Upper lobe of left lung (tissue), 6 donors: ENCODE data around the gene RIN3. TPM values are rescaled to one million over a fixed set of nuclear protein-coding genes. Genes with fewer than 3 reads are reported as not detected.
A peak's percentile ranks its signal among the peaks of the same experiment; 100 is the strongest.

Experiments
- ATAC-seq, 2 donors: fragments of 200-7000 bp; cut with Tn5 transposase; one replicate each; pipeline ENCODE4 v1.9.1; 2022; ENCODE audit warnings: mild to moderate bottlenecking in 2 of 2, moderate library complexity in 2 of 2; ENCODE audit not compliant: low FRiP score in 2 of 2
- DNase-seq, 2 donors: peaks; one replicate each; pipeline ENCODE4 v3.0.0-alpha.2; 2019 to 2020
- H3K27ac ChIP-seq, 4 donors: fragments of 200-600 bp; sonication (generic); one replicate each; pipeline ENCODE4 v1.5.1; 2016 to 2019
- H3K27me3 ChIP-seq, 4 donors: fragments of 200-600 bp; sonication (generic); one replicate each; pipeline ENCODE4 v1.5.1; 2017 to 2019
- H3K36me3 ChIP-seq, 4 donors: fragments of 200-600 bp; sonication (generic); one replicate each; pipeline ENCODE4 v1.5.1; 2016 to 2019
- H3K4me1 ChIP-seq, 4 donors: fragments of 200-600 bp; sonication (generic); one replicate each; pipeline ENCODE4 v1.5.1; 2018 to 2019
- H3K4me3 ChIP-seq, 4 donors: fragments of 200-600 bp; sonication (generic); one replicate each; pipeline ENCODE4 v1.5.1; 2017 to 2019; ENCODE audit warnings: mild to moderate bottlenecking in 2 of 4, moderate library complexity in 1 of 4
- H3K9me3 ChIP-seq, 4 donors: fragments of 200-600 bp; sonication (generic); one replicate each; pipeline ENCODE4 v1.5.1; 2018 to 2019
- CTCF ChIP-seq, 6 experiments: fragments of 450-650 bp in 4 of 6; fragments of 200-600 bp in 2 of 6; sonication (generic) in 2 of 6; IDR thresholded peaks; one replicate each; pipeline ENCODE4 v1.5.1; 2016 to 2019; ENCODE audit warnings: antibody characterized with exemption in 6 of 6
- EP300 ChIP-seq, 4 donors: sonication (generic); formaldehyde crosslinking; IDR thresholded peaks; one replicate each; pipeline ENCODE4 v1.5.1; 2017; ENCODE audit warnings: antibody characterized with exemption in 4 of 4, control low read depth in 2 of 4
- POLR2A ChIP-seq, 4 donors: fragments of 450-650 bp; IDR thresholded peaks; one replicate each; pipeline ENCODE4 v1.5.1; 2016 to 2017; ENCODE audit warnings: antibody characterized with exemption in 4 of 4, mild to moderate bottlenecking in 2 of 4
- POLR2AphosphoS5 ChIP-seq, 2 donors: sonication (generic); formaldehyde crosslinking; IDR thresholded peaks; one replicate each; pipeline ENCODE4 v1.5.1; 2017; ENCODE audit warnings: antibody characterized with exemption in 2 of 2
- WGBS, 2 donors: methylation state at CpG; one replicate each; pipeline ENCODE4 v1.1.5; 2017 to 2018; 5-methylcytosine and 5-hydroxymethylcytosine counted together
- total RNA-seq, 6 donors: library from RNA; depleted of rRNA in 4 of 6; stranded (reverse); fragments of >200 nt in 4 of 6; gene quantifications; one replicate each; pipeline versions ENCODE4 v1.1.0 to v1.2.1, GENCODE V29; 2016 to 2021
- donor health status: DM: no; HTN: no; CAD: no; lungs with moderate emphysema.
- donor health status: DM: no; HTN: yes; CAD: no; lungs with severe emphysema.

Gene RIN3
- total RNA-seq, 6 donors from 2014 or later = 19.0 to 88.0 (median 59.7) TPM

- WGBS, 2 donors = 84 to 87% methylated on average over 6 to 10 of the region's 10 CpGs
- ATAC-seq = no peak
Observed at GRCh38 chr14:92601757-92602417, 88.3 kb downstream of the RIN3 start.

GRCh38 chr14:92603309-92604242, 90.0 kb downstream of the RIN3 start:
- ATAC-seq = peak; percentile 25 to 70
- H3K27ac ChIP-seq = peak overlapping the region in 1 of 4 donors; percentile 45
- TF ChIP-seq POLR2AphosphoS5 (IDR thresholded peaks at IDR 0.05) (no peak), EP300 (IDR thresholded peaks at IDR 0.05) (no peak), CTCF (IDR thresholded peaks at IDR 0.05) (peak in 3 of 6 experiments; percentile 11 to 38 (median 34)), POLR2A (IDR thresholded peaks at IDR 0.05) (no peak)

More at GRCh38 chr14:92601757-92602417, 88.3 kb downstream of the RIN3 start:
- H3K27me3 ChIP-seq = no peaks in the 10 kb centered on the region
- no peaks in the 10 kb centered on the region for H3K9me3 ChIP-seq
- DNase-seq = no peak
- H3K4me1 ChIP-seq = peaks cover 16 to 32% (median 17%) of the 10 kb centered on the region in 4 donors
- TF ChIP-seq POLR2AphosphoS5 (IDR thresholded peaks at IDR 0.05) = no peak
- peak overlapping the region in 2 of 4 donors; percentile 26 to 46 for H3K27ac ChIP-seq
- no peak overlapping the region for H3K4me3 ChIP-seq
- H3K36me3 ChIP-seq = peaks cover 0 to 4% (median 0%) of the 10 kb centered on the region in 4 donors

GRCh38 chr14:92605274-92605940, 91.8 kb downstream of the RIN3 start:
- no peak overlapping the region for H3K27ac ChIP-seq
- 80 to 92% methylated on average over 5 of the region's 5 CpGs for WGBS, 2 donors

More at GRCh38 chr14:92603309-92604242, 90.0 kb downstream of the RIN3 start:
- no peaks in the 10 kb centered on the region for H3K9me3 ChIP-seq
- DNase-seq = peak; percentile 40 to 60
- no peaks in the 10 kb centered on the region for H3K27me3 ChIP-seq
- H3K36me3 ChIP-seq = no peaks in the 10 kb centered on the region
- H3K4me1 ChIP-seq = peaks cover 16 to 40% (median 17%) of the 10 kb centered on the region in 4 donors
- no peak overlapping the region for H3K4me3 ChIP-seq
- 44 to 53% methylated on average over 7 to 14 of the region's 14 CpGs for WGBS, 2 donors

GRCh38 chr14:92607251-92607650, 93.7 kb downstream of the RIN3 start:
- Histone ChIP-seq H3K27me3 (no peaks in the 10 kb centered on the region), H3K4me3 (no peak overlapping the region), H3K36me3 (no peaks in the 10 kb centered on the region), H3K9me3 (no peaks in the 10 kb centered on the region), H3K4me1 (peaks cover 12 to 41% (median 21%) of the 10 kb centered on the region in 4 donors), H3K27ac (no peak overlapping the region)
- TF ChIP-seq CTCF (IDR thresholded peaks at IDR 0.05) (no peak), POLR2A (IDR thresholded peaks at IDR 0.05) (no peak), POLR2AphosphoS5 (IDR thresholded peaks at IDR 0.05) (no peak), EP300 (IDR thresholded peaks at IDR 0.05) (no peak)
- no peak for ATAC-seq
- DNase-seq = no peak
- 84 to 92% methylated on average over 3 of the region's 3 CpGs for WGBS, 2 donors

More at GRCh38 chr14:92605274-92605940, 91.8 kb downstream of the RIN3 start:
- Histone ChIP-seq H3K4me3 (no peak overlapping the region), H3K36me3 (no peaks in the 10 kb centered on the region), H3K9me3 (no peaks in the 10 kb centered on the region), H3K4me1 (peaks cover 14 to 43% (median 24%) of the 10 kb centered on the region in 4 donors), H3K27me3 (no peaks in the 10 kb centered on the region)
- TF ChIP-seq EP300 (IDR thresholded peaks at IDR 0.05) (no peak), POLR2AphosphoS5 (IDR thresholded peaks at IDR 0.05) (no peak), POLR2A (IDR thresholded peaks at IDR 0.05) (no peak), CTCF (IDR thresholded peaks at IDR 0.05) (no peak)
- ATAC-seq = no peak
- no peak for DNase-seq
